ENCODE results near the gene LNX1. TPM values are rescaled to one million over a fixed set of nuclear protein-coding genes. Genes with fewer than 3 reads are reported as not detected.

Gene LNX1
- total and polyA plus RNA-seq, 10 of the 15 experiments (the other 5 are each of a cell fraction or from before 2014, with no cell fraction given): 0.72 to 1.4 (median 1.0) TPM

GRCh38 chr4:53531585-53532224 lies 59.6 kb downstream of the LNX1 start (continued):
- TF ChIP-seq USF2 (IDR thresholded peaks at IDR 0.05; ENCODE audit: borderline replicate concordance, low read depth, low read length) (no peak), ZBTB4 (CRISPR knock-in tag; IDR thresholded peaks at IDR 0.05) (no peak), RB1 (IDR thresholded peaks at IDR 0.05; ENCODE audit: borderline replicate concordance) (no peak), PKNOX1 (IDR thresholded peaks at IDR 0.05) (no peak), CEBPZ (IDR thresholded peaks at IDR 0.05; ENCODE audit: low read depth, low read length) (no peak), NFYB (IDR thresholded peaks at IDR 0.05; ENCODE audit: insufficient read depth, low read depth, low read length) (no peak), ZSCAN29 (IDR thresholded peaks at IDR 0.05) (no peak)

Data from GM12878 (cell line).